Effector CD8-positive, alpha-beta T cell (primary cell): ENCODE data around the gene MORF4L2.

Experiments used
- DNase-seq: peaks from one replicate; lab custom pipeline; 2025; lab: John Stamatoyannopoulos, UW

Gene MORF4L2

GRCh38 chrX:103631145-103631544, 55.4 kb downstream of the MORF4L2 start:
- no peak for DNase-seq

DNA sequence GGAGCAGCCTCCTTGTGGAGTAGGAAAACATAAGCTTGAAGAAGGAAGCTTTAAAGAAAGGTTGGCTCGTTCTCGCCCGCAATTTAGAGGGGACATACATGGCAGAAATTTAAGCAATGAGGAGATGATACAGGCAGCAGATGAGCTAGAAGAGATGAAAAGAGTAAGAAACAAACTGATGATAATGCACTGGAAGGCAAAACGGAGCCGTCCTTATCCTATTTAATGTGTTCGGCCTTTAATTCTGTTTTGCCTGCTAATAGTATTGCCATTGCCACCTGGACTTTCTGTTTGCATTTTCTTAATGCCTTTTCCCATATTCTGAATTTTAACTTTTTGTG, 56.4 kb downstream of the MORF4L2 start:
- no peak for DNase-seq

- DNase-seq = no peak
Measured at GRCh38 chrX:103629318-103630170, 57.0 kb downstream of the MORF4L2 start.

DNA sequence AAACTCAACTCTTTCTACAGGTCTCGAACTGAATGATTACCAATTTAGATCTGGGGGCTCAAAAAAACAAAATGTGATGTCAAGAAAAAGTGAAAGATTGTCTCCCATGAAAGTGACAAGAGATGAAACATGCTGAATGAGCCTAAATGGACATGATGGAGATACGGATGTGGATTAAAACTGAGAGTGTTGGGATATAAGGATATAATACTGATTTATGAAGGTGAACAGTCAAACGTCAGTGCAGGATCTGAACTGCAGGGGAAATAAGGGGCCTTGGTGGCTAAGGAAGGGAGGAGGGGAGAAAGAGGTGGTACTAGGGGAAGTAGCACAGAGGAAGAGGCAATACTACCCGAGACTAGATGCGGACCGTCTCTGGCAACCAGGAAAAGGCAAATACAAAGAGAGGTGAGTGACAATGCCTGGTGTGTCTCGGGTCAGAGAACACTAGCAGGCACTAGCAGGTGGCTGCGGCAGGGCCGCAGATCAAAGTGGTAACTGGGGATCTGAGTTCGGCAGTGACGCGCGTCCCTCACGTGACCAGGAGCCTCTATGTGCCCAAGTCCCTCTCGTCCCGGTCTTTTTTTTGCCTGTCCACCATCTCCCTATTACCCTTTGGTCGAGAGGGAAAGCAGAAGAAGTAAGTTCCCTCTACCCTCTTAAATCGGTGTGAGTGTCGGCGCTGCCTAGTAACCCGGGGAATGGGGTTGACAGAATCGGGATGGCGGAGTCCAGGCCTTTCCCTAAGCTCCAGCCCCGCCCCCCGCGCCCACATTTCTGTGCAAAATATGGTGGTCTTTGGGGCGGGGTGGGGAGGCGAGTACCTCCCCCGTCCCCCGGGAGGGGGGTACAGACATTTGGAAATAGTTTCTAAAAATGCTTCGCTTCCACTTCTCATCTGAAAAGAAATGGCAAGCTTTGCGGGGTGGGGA, 57.8 kb downstream of the MORF4L2 start, which contains the start of gene TCEAL1:
Gene TCEAL1, plus strand, starts transcription at position 590 of the 932 bp plus-strand sequence. CDS start 942 bp downstream, outside the sequence.
- peak; percentile 12 for DNase-seq

- DNase-seq = no peak
Measured at GRCh38 chrX:103626855-103627254, 59.6 kb downstream of the MORF4L2 start.
